Skin of body (tissue), 2 donors: Measurements from ENCODE around the gene TBC1D8. TPM values are rescaled to one million over a fixed set of nuclear protein-coding genes. Genes with fewer than 3 reads are reported as not detected.
A peak's percentile ranks its signal among the peaks of the same experiment; 100 is the strongest.

Experiments used
- DNase-seq: peaks from one replicate; lab custom pipeline; 2025; lab: John Stamatoyannopoulos, UW
- total RNA-seq: library from RNA; depleted of rRNA; stranded (reverse); fragments of >200 nt; gene quantifications from one replicate; pipeline ENCODE4 v1.2.3, GENCODE V29; 2014

The TBC1D8 gene
- total RNA-seq, 1 donor from 2014 or later: 20.7 TPM

GRCh38 chr2:101030866-101031554 is 120.2 kb downstream of the TBC1D8 start:
- DNase-seq: no peak

GRCh38 chr2:101027852-101028251 is 123.3 kb downstream of the TBC1D8 start:
- no peak for DNase-seq

DNA sequence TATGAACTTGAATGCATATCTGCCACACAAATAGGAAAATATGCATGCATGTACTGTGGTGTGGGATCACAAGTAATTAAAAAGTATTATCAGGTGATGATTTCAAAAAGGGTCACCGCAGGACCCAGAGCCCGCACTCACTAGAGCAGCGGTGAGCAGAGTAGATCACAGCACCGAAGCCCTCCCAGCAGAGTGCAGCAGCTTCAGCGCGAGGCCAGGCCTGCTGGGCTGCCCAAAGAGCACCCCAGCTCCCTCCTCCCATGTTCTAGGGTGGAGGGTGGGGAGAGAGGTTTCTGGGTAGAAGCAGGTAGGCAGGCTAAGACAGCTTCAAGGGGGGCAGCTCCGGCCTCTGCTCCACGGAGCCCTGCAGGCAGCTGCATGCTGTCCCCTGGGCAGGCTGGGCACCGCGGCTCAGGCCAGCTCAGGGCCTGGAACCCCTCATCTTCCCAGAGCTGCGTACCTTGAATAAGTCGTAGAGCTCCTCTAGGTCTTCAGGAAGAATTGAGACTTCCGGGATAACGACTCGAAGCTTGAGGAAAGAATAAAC is 124.2 kb downstream of the TBC1D8 start:
- DNase-seq: no peak

- DNase-seq: no peak
Observed at GRCh38 chr2:101026253-101026701, 124.9 kb downstream of the TBC1D8 start.

DNA sequence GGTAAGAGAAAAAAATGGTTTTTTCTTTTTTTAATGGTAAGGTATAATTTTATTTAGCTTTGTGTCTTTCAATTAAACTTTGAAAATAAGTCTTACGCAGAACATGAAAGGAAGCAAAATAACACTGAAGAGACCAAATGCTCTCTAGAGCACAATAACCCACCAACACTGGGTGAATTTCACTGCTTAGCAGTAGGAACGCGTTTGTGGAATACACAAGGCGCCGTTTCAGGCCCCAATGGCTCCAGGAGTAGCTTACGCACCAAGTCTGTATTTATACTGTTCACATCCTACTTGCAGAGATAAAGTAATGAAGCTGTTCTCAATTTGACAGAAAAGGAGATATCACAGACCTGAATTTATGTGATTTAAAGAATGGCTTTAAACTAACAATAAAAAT is 125.6 kb downstream of the TBC1D8 start:
- DNase-seq: no peak

- no peak for DNase-seq
Observed at GRCh38 chr2:101023327-101024107, 127.7 kb downstream of the TBC1D8 start.

DNA sequence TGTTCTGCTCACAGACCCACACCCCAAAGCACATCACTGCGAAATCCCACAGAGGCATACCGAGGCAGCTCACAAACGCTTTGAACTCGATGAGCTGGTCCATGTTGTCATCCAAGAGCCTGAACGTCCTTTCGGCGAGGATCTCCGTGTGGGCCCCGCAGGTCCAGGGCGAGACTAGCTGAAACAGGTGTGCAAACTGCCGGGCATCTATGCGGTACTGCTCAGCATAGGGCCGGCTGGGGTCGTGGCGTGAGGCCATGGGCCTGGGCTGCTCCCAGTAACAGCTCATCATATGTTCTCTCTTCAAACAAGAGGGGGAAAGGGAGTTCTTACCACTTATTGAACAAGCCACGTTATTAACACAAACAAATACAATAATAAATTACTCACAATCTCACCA is 129.0 kb downstream of the TBC1D8 start:
- no peak for DNase-seq

GRCh38 chr2:101018934-101019333 is 132.2 kb downstream of the TBC1D8 start:
- DNase-seq: no peak

DNA sequence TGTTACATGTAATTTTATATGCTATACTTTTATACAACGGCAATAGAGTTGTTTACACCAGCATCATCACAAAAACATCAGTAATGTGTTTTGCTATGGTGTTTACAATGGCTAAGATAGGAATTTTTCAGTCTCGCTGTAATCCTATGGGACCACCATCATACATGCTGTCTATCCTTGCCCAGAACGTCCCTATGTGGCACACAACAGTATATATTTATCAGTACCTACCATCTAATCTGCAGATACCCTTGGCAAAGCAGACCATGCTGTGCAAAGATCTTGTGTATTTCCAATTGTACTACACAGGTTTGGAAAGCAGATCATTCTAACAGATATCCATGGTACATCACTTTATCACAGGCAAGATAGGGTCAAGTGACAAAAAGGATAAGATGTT is 133.8 kb downstream of the TBC1D8 start:
- no peak for DNase-seq

DNA sequence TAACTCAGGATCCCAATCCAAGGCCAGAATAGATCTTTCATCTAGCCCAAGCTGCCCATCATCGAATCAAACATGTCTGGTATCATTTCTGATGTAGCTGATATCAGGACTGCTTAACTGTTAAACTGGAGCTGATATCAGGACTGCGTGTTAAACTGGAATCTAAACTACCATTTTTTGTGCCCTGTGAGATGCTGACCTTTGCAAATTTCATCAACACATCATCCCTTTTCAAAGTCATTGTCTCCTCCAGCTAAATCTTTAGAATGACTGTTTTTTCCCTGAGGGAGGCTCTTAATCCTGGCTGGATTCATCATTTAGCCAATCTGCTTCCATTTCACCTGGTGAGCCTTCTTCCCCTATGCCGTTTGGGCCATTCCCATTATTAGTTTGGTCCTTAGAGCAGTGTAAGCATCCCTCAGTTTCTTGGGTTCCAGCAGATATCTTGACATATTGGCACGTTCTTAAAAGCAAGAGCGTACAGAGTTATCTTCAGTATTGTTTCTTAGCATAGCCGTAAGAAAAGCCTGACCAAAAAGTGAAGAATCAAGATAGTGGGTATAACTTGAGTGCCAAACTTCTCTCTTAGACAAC is 136.8 kb downstream of the TBC1D8 start:
- DNase-seq: no peak

- peak; percentile 42 for DNase-seq
Observed at GRCh38 chr2:101012706-101013181, 138.4 kb downstream of the TBC1D8 start.

DNA sequence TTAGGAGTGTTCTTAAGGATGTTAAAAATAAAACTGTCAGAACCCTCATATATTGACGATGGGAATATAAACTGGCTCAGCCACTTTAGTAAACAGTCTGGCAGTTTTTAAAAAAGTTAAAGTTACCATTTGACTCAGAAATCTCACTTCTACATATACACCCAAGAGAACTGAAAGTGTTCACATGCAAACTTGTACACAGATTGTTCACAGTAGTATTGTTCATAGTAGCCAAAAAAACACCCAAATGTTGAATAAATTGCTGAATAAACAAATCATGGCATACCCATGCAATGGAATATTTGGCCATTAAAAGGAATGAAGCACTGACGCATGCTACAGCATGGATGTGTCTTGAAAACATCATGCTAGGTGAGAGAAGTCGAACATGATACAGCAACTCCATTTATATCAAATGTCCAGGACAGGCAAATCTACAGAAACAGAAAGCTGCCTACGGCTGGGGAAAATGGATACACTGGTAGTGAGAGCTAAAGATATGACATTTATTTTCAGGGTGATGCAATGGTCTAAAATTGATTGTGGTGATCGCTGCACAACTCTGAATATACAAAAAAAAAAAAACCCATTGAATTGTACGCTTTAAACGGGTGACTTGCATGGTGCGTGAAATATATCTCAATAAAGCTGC is 139.0 kb downstream of the TBC1D8 start:
- DNase-seq: no peak

GRCh38 chr2:101011152-101011551 is 140.0 kb downstream of the TBC1D8 start:
- DNase-seq: no peak

DNA sequence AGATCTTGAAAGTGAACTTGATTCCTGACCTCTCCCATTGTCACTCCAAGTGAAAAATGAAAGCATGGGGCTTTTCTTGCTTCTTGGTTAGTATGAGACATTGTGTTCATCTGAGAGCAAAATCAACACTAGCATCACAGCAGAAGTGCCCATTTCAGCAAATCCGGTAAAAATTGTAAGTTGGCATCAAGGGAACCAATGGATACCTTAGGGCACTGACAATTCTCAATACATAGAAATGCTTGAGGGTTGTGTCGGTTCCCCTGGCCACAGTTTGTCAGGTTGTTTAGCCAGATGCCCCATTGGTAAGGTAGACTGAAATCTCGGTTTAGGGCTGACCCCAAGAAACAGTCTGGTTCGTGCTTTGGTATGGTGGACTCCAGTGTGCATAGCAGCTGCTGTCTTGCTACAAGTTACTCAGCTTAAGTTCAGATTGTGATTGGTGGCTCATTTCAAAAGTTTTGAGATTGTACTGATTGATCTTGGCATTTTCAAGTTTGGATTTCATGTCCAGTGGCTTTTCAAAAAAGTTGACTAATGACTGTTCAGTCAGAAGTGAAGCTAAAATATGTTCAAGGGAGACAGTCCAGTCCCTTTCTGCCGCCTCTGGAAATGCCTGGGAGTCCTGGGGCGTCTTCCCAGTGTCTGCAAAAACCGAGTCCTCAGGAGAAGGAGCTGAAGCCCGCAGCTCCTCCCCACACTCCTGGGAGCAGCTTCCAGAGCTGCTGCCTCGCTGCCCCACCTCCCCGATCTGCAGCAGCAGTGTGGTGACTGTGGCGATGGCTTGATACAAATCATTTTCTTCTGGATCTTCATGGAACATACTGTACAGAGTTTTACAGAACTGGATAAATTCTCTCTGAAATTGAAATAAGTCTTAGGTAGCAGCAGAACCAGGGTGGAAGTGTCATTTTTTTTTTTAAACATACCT is 143.5 kb downstream of the TBC1D8 start:
- DNase-seq: no peak

- no peak for DNase-seq
Observed at GRCh38 chr2:101006065-101006715, 145.0 kb downstream of the TBC1D8 start.

GRCh38 chr2:101004620-101005325 is 146.4 kb downstream of the TBC1D8 start:
- DNase-seq: no peak

DNA sequence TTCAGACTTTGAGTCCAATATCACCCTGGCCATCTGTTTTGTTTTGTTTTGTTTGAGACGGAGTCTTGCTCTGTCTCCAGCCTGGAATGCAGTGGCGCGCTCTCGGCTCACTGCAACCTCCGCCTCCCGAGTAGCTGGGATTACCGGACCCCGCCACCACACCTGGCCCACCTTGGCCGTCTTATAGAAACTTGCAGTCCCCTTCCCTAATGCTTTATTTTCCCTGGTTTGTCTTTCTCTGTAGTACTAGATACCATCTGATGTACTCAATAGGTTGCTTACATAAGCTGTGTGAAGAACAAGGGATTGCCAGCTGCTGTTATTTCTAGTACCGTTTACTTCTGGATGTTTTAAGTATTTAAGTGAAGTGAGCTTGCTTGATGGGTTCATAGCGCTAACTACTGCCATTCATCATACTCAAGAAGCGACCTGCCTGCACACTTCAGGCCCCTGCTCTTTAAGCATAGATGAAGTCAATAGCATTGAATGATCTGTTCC is 147.9 kb downstream of the TBC1D8 start:
- no peak for DNase-seq

DNA sequence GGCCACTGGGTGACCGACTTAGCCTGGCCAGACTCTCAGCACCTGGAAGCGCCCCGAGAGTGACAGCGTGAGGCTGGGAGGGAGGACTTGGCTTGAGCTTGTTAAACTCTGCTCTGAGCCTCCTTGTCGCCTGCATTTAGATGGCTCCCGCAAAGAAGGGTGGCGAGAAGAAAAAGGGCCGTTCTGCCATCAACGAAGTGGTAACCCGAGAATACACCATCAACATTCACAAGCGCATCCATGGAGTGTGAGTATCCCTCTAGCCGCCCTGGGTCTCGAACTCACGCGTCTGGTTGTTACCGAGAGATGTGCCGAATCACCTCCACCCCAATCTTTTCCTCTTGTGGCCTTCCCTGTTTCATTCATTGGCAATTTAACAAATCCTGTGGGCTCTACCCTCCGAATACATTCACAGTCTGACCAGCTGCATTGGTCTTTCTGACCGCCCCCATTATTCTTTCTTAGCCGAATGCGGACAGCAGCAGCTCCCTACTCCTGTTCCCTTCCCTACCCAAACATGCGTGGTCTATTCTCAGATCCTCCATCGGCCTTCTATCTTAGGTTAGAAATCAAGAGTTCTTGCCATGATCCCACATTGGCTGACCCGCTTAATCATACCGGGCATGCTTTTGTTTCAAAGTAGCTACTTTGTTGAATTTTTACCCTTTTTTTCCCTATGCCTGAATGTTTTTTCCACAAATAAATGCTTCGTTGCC is 148.5 kb downstream of the TBC1D8 start:
- DNase-seq: no peak
